Measurements from ENCODE around the gene HABP2.

GRCh38 chr10:113628607-113629153 lies 75.8 kb downstream of the HABP2 start:
- TF ChIP-seq, protein P1, sequence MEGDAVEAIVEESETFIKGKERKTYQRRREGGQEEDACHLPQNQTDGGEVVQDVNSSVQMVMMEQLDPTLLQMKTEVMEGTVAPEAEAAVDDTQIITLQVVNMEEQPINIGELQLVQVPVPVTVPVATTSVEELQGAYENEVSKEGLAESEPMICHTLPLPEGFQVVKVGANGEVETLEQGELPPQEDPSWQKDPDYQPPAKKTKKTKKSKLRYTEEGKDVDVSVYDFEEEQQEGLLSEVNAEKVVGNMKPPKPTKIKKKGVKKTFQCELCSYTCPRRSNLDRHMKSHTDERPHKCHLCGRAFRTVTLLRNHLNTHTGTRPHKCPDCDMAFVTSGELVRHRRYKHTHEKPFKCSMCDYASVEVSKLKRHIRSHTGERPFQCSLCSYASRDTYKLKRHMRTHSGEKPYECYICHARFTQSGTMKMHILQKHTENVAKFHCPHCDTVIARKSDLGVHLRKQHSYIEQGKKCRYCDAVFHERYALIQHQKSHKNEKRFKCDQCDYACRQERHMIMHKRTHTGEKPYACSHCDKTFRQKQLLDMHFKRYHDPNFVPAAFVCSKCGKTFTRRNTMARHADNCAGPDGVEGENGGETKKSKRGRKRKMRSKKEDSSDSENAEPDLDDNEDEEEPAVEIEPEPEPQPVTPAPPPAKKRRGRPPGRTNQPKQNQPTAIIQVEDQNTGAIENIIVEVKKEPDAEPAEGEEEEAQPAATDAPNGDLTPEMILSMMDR (IDR thresholded peaks at IDR 0.05), result no peak
- no peak for TF ChIP-seq EP300 (IDR thresholded peaks at IDR 0.05)

Measured in gastroesophageal sphincter (tissue), 3 donors.